ENCODE results near the gene FKBP11. TPM values are rescaled to one million over a fixed set of nuclear protein-coding genes. Genes with fewer than 3 reads are reported as not detected.

FKBP11 gene
- total and polyA plus RNA-seq, 4 donors = 14.3 to 51.3 (median 38.5) TPM

GRCh38 chr12:48943221-48943620, 17.9 kb upstream of the FKBP11 start:
- intact Hi-C loops (cut with DNase I) = no loop called here
- WGBS, 2 donors = 65 to 87% methylated on average over 4 of the region's 4 CpGs
- DNase-seq = no peak

GRCh38 chr12:48940181-48940580, 14.9 kb upstream of the FKBP11 start:
- no peak for ATAC-seq (ENCODE audit: low FRiP score)
- peak in 1 of 2 donors; percentile 47 for DNase-seq
- H3K4me3 ChIP-seq (ENCODE audit: low read length in 2 of 2) = no peak overlapping the region
- H3K9me3 ChIP-seq (ENCODE audit: control insufficient read depth, low read length) = no peaks in the 10 kb centered on the region
- intact Hi-C loops (cut with DNase I) = no loop called here
- no peaks in the 10 kb centered on the region for H3K4me1 ChIP-seq (ENCODE audit: control insufficient read depth in 1 of 2, insufficient read depth in 2 of 2, low read length in 2 of 2)
- H3K27me3 ChIP-seq (ENCODE audit: control insufficient read depth in 1 of 2, insufficient read depth in 2 of 2, low read length in 1 of 2) = no peaks in the 10 kb centered on the region
- H3K27ac ChIP-seq (ENCODE audit: low read depth in 1 of 2, low read length in 2 of 2) = no peak overlapping the region
- H3K36me3 ChIP-seq (ENCODE audit: control insufficient read depth in 1 of 2, insufficient read depth in 2 of 2, low read length in 1 of 2) = peaks cover 2 to 3% of the 10 kb centered on the region in 2 donors
- WGBS, 2 donors = 77 to 85% methylated on average over 3 of the region's 3 CpGs

More at GRCh38 chr12:48943221-48943620, 17.9 kb upstream of the FKBP11 start:
- Histone ChIP-seq H3K27ac (ENCODE audit: low read depth in 1 of 2, low read length in 2 of 2) (no peak overlapping the region), H3K4me3 (ENCODE audit: low read length in 2 of 2) (no peak overlapping the region), H3K27me3 (ENCODE audit: control insufficient read depth in 1 of 2, insufficient read depth in 2 of 2, low read length in 1 of 2) (no peaks in the 10 kb centered on the region), H3K9me3 (ENCODE audit: control insufficient read depth, low read length) (no peaks in the 10 kb centered on the region), H3K36me3 (ENCODE audit: control insufficient read depth in 1 of 2, insufficient read depth in 2 of 2, low read length in 1 of 2) (peaks cover 2 to 3% of the 10 kb centered on the region in 2 donors), H3K4me1 (ENCODE audit: control insufficient read depth in 1 of 2, insufficient read depth in 2 of 2, low read length in 2 of 2) (no peaks in the 10 kb centered on the region)
- ATAC-seq (ENCODE audit: low FRiP score) = no peak

GRCh38 chr12:48938805-48939204, 13.5 kb upstream of the FKBP11 start:
- Histone ChIP-seq H3K4me1 (ENCODE audit: control insufficient read depth in 1 of 2, insufficient read depth in 2 of 2, low read length in 2 of 2) (no peaks in the 10 kb centered on the region), H3K36me3 (ENCODE audit: control insufficient read depth in 1 of 2, insufficient read depth in 2 of 2, low read length in 1 of 2) (peaks cover 2 to 3% of the 10 kb centered on the region in 2 donors), H3K27ac (ENCODE audit: low read depth in 1 of 2, low read length in 2 of 2) (no peak overlapping the region), H3K4me3 (ENCODE audit: low read length in 2 of 2) (no peak overlapping the region), H3K9me3 (ENCODE audit: control insufficient read depth, low read length) (no peaks in the 10 kb centered on the region), H3K27me3 (ENCODE audit: control insufficient read depth in 1 of 2, insufficient read depth in 2 of 2, low read length in 1 of 2) (no peaks in the 10 kb centered on the region)
- intact Hi-C loops (cut with DNase I) = no loop called here
- DNase-seq (no peak), ATAC-seq (ENCODE audit: low FRiP score) (no peak)
- WGBS, 2 donors = 82 to 88% methylated on average over 7 of the region's 7 CpGs

DNA sequence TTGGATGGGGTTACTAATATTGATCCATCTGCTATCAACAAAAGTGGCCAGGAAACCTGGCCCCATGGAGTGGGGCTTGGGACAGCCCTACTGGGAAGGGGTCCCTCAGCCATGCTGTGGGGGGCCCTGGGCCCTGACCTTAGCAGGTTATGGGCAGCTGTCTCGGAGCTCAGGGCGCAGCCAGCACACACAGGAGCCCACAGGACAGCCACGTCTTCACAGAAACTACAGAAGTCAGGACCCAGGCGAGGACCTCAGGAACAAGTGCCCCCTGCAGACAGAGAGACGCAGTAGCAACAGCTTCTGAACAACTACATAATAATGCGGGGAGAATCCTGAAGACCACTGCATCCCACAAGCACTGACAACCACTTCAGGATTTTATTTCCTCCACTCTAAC, 11.9 kb upstream of the FKBP11 start:
- Histone ChIP-seq H3K9me3 (ENCODE audit: control insufficient read depth, low read length) (no peaks in the 10 kb centered on the region), H3K4me3 (ENCODE audit: low read length in 2 of 2) (no peak overlapping the region), H3K27ac (ENCODE audit: low read depth in 1 of 2, low read length in 2 of 2) (no peak overlapping the region), H3K27me3 (ENCODE audit: control insufficient read depth in 1 of 2, insufficient read depth in 2 of 2, low read length in 1 of 2) (no peaks in the 10 kb centered on the region), H3K36me3 (ENCODE audit: control insufficient read depth in 1 of 2, insufficient read depth in 2 of 2, low read length in 1 of 2) (peaks cover 4 to 11% of the 10 kb centered on the region in 2 donors), H3K4me1 (ENCODE audit: control insufficient read depth in 1 of 2, insufficient read depth in 2 of 2, low read length in 2 of 2) (no peaks in the 10 kb centered on the region)
- no peak for DNase-seq
- no peak for ATAC-seq (ENCODE audit: low FRiP score)
- intact Hi-C loops (cut with DNase I) = loop anchor here in 1 of 2 donors (2.0 kb wide), 1 partner anchor 84 kb away; the partner anchor contains the start of gene DDX23
- WGBS, 2 donors = 78 to 88% methylated on average over 6 of the region's 6 CpGs

DNA sequence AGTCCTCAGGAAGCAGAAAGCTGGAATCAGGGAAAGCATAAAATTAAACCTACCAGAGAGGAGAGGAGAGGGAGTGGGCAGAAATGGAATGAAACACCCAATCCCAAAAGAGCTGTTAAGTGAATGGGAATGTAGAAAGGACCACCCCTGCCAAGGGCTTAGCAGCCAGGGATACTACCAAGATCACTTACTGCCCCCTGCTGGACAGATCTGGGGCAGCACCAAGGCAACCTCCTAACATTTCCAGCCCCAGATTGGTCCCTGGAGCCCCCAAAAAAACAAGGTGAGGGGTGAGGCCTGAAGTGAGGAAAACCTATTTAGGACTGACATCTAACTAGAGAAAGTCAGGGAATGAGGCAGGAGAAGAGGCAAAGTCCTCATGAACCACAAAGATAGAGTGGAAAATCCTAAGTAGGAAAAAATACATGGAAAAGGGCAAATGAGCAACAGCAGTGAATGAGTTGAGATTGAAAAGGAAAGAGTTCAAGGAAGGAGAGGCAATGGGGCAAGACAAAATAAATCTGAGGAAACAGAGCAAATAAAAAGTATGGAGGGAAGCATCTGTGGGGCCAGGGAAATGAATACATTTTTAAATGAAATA, 11.2 kb upstream of the FKBP11 start:
- DNase-seq (peak; percentile 80 to 92), ATAC-seq (ENCODE audit: low FRiP score) (peak; percentile 84)
- peaks cover 4 to 10% of the 10 kb centered on the region in 2 donors for H3K36me3 ChIP-seq (ENCODE audit: control insufficient read depth in 1 of 2, insufficient read depth in 2 of 2, low read length in 1 of 2)
- no peaks in the 10 kb centered on the region for H3K9me3 ChIP-seq (ENCODE audit: control insufficient read depth, low read length)
- no peaks in the 10 kb centered on the region for H3K27me3 ChIP-seq (ENCODE audit: control insufficient read depth in 1 of 2, insufficient read depth in 2 of 2, low read length in 1 of 2)
- H3K4me1 ChIP-seq (ENCODE audit: control insufficient read depth in 1 of 2, insufficient read depth in 2 of 2, low read length in 2 of 2) = no peaks in the 10 kb centered on the region
- no peak overlapping the region for H3K27ac ChIP-seq (ENCODE audit: low read depth in 1 of 2, low read length in 2 of 2)
- intact Hi-C loops (cut with DNase I) = loop anchor here in 1 of 2 donors (2.0 kb wide), 1 partner anchor 84 kb away; the partner anchor contains the start of gene DDX23
- H3K4me3 ChIP-seq (ENCODE audit: low read length in 2 of 2) = no peak overlapping the region

GRCh38 chr12:48934312-48934706, 9.0 kb upstream of the FKBP11 start:
- WGBS, 2 donors = 99 to 100% methylated on average over 1 of the region's 1 CpG

GRCh38 chr12:48933664-48934311, 8.5 kb upstream of the FKBP11 start:
- ATAC-seq (ENCODE audit: low FRiP score) (no peak), DNase-seq (no peak)
- Histone ChIP-seq H3K4me3 (ENCODE audit: low read length in 2 of 2) (no peak overlapping the region), H3K27ac (ENCODE audit: low read depth in 1 of 2, low read length in 2 of 2) (no peak overlapping the region), H3K9me3 (ENCODE audit: control insufficient read depth, low read length) (no peaks in the 10 kb centered on the region), H3K27me3 (ENCODE audit: control insufficient read depth in 1 of 2, insufficient read depth in 2 of 2, low read length in 1 of 2) (no peaks in the 10 kb centered on the region), H3K4me1 (ENCODE audit: control insufficient read depth in 1 of 2, insufficient read depth in 2 of 2, low read length in 2 of 2) (no peaks in the 10 kb centered on the region), H3K36me3 (ENCODE audit: control insufficient read depth in 1 of 2, insufficient read depth in 2 of 2, low read length in 1 of 2) (peaks cover 2 to 8% of the 10 kb centered on the region in 2 donors)
- WGBS, 2 donors = 88% methylated on average over 9 of the region's 9 CpGs
- intact Hi-C loops (cut with DNase I) = loop anchor here in 1 of 2 donors (2.0 kb wide), 1 partner anchor 81 kb away; the partner anchor contains the start of gene DDX23

More at GRCh38 chr12:48934312-48934706, 9.0 kb upstream of the FKBP11 start:
- Histone ChIP-seq H3K4me1 (ENCODE audit: control insufficient read depth in 1 of 2, insufficient read depth in 2 of 2, low read length in 2 of 2) (no peaks in the 10 kb centered on the region), H3K36me3 (ENCODE audit: control insufficient read depth in 1 of 2, insufficient read depth in 2 of 2, low read length in 1 of 2) (peaks cover 2 to 8% of the 10 kb centered on the region in 2 donors), H3K27me3 (ENCODE audit: control insufficient read depth in 1 of 2, insufficient read depth in 2 of 2, low read length in 1 of 2) (no peaks in the 10 kb centered on the region), H3K27ac (ENCODE audit: low read depth in 1 of 2, low read length in 2 of 2) (no peak overlapping the region), H3K4me3 (ENCODE audit: low read length in 2 of 2) (no peak overlapping the region), H3K9me3 (ENCODE audit: control insufficient read depth, low read length) (no peaks in the 10 kb centered on the region)
- no peak for ATAC-seq (ENCODE audit: low FRiP score)
- DNase-seq = no peak
- intact Hi-C loops (cut with DNase I) = loop anchor here in 1 of 2 donors (2.0 kb wide), 1 partner anchor 82 kb away; the partner anchor contains the start of gene DDX23

DNA sequence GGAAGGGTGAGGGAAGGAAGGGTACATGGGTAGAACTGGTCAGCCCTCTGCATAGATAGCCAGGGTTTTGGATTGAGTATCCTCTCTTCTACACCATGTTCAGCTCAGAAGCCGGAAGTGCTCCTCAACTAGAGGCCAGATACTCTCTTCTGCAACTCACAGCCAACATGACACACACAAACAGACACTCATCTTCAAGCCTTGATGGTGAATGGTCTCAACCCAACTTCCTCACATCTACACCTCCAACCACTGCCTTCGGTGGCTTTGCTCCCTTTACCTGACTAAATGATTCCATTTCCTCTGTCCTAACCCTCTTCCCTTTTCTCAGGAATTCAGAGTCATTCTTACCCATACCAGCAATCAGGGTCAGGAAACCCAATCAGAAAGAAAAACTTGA, 7.6 kb upstream of the FKBP11 start:
- 79 to 94% methylated on average over 2 of the region's 2 CpGs for WGBS, 2 donors
- peaks cover 2 to 8% of the 10 kb centered on the region in 2 donors for H3K36me3 ChIP-seq (ENCODE audit: control insufficient read depth in 1 of 2, insufficient read depth in 2 of 2, low read length in 1 of 2)
- ATAC-seq (ENCODE audit: low FRiP score) = no peak
- no peaks in the 10 kb centered on the region for H3K4me1 ChIP-seq (ENCODE audit: control insufficient read depth in 1 of 2, insufficient read depth in 2 of 2, low read length in 2 of 2)
- intact Hi-C loops (cut with DNase I) = no loop called here
- no peak overlapping the region for H3K27ac ChIP-seq (ENCODE audit: low read depth in 1 of 2, low read length in 2 of 2)
- no peak overlapping the region for H3K4me3 ChIP-seq (ENCODE audit: low read length in 2 of 2)
- DNase-seq = no peak
- H3K27me3 ChIP-seq (ENCODE audit: control insufficient read depth in 1 of 2, insufficient read depth in 2 of 2, low read length in 1 of 2) = no peaks in the 10 kb centered on the region
- no peaks in the 10 kb centered on the region for H3K9me3 ChIP-seq (ENCODE audit: control insufficient read depth, low read length)

- no peaks in the 10 kb centered on the region for H3K27me3 ChIP-seq (ENCODE audit: control insufficient read depth in 1 of 2, insufficient read depth in 2 of 2, low read length in 1 of 2)
- H3K27ac ChIP-seq (ENCODE audit: low read depth in 1 of 2, low read length in 2 of 2) = no peak overlapping the region
- no peak for ATAC-seq (ENCODE audit: low FRiP score)
- peaks cover 2 to 8% of the 10 kb centered on the region in 2 donors for H3K36me3 ChIP-seq (ENCODE audit: control insufficient read depth in 1 of 2, insufficient read depth in 2 of 2, low read length in 1 of 2)
- no peak overlapping the region for H3K4me3 ChIP-seq (ENCODE audit: low read length in 2 of 2)
- H3K4me1 ChIP-seq (ENCODE audit: control insufficient read depth in 1 of 2, insufficient read depth in 2 of 2, low read length in 2 of 2) = no peaks in the 10 kb centered on the region
- no peak for DNase-seq
- intact Hi-C loops (cut with DNase I) = no loop called here
- WGBS, 2 donors = 87 to 88% methylated on average over 4 of the region's 4 CpGs
- no peaks in the 10 kb centered on the region for H3K9me3 ChIP-seq (ENCODE audit: control insufficient read depth, low read length)
Measured at GRCh38 chr12:48930475-48930874, 5.2 kb upstream of the FKBP11 start.
